HG03045 (cell line): Measurements from ENCODE around the gene KIAA1755.

ENCODE experiments used
- ATAC-seq: cut with Tn5 transposase; IDR thresholded peaks from one replicate; pipeline ENCODE4 v1.9.1; 2021; ENCODE audit warnings: mild to moderate bottlenecking, moderate library complexity; ENCODE audit not compliant: unreplicated experiment

The KIAA1755 gene

DNA sequence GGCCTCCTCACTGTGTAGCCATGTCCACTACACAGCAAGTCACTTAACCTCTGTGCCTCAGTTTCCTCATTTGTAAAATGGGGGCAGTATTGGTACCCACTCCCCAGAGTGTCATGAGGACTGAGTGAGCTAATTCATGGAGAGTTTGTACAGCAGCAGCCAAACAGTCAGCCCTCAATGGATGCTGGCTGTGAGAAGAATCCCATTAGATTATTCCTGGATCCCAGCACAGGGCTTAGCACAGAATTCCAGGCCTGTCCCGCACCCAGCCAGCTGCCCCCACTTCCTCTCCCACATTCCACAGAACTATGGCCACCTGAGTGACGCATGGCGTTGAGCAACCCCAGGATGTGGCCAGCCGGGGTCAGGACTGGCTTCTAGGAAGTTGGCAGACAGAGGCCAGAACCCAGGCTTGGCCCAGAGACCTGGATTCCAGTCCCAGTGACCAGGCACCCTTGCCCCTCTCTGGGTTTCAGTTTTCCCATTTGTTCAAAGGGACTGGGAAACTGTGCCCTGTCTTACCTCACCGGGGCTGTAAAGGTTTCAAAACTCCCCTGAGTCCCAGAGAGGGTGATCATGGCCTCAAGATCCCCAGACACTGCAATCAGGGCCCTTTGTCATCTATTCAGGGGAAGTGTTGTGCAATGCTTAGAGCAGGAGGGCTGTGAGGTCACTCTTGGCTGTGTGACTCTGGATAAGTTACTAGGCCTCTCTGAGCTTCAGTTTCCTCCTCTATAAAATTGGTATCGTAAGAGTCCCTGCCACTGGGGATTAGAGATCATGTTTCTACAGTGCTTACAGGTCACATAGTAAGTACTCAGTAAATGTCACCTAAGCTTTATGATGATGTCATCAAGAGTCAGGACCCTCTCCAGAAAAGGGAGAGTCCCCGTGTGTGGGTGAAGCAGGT, 92.4 kb downstream of the KIAA1755 start:
- no peak for ATAC-seq

- no peak for ATAC-seq
Measured at GRCh38 chr20:38167328-38167850, 93.1 kb downstream of the KIAA1755 start.

DNA sequence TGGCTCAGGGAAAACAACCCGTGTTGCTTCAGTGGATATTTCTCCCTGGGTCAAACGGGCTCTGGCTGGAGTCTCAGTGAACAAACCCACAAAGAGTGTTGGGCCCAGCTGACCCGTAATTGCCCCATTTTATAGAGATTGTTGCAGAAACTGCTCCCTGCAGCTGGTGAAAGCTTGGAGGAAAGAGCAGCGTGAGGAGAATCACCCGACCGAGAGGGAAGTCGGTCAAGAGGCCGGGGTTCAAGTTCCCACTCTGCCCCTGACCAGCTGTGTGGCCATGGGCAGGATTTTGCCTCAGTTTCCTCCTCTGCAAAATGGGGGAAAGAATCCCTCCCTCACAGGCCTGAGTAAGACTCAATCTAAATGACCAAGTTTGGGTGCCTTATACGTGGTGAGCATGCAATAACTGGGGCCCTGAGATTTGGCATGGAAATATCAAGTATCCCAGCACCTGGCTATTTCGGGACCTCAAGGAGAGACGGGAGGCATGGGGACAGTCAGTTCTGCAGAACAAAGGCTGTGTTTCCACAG, 93.8 kb downstream of the KIAA1755 start:
- ATAC-seq: no peak

DNA sequence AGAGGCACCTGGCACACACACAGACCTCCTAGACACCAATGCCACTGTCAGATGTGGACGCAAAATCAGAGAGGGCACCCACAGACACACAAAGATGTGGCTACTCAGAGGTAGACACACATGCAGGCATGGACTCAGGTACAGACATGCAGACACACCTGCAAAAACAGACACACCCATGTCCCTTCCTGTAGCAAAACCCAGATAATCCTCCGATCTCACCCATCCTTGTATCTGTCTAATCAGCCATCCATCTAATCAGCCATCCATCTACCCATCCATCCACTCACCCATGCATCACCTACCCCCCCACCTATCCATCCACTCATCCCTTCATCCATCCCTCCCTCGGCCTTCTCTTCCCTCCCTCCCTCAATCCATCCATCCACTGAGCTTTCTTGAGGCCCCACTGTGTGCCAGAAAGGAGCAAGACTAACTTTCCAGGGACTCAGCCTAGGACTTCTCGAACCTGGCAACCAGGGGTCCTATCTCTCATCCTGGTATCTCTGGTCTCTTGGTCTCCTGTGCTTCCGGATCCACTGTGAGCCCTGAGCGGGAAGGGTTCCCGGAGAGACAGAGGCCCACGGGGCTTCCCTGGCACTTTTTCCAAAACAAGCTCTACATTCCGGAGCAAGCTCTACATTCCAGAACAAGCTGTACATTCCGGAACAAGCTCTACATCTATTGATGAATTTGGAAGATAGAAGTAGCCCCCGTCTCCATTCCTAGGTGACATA, 94.4 kb downstream of the KIAA1755 start:
- no peak for ATAC-seq

DNA sequence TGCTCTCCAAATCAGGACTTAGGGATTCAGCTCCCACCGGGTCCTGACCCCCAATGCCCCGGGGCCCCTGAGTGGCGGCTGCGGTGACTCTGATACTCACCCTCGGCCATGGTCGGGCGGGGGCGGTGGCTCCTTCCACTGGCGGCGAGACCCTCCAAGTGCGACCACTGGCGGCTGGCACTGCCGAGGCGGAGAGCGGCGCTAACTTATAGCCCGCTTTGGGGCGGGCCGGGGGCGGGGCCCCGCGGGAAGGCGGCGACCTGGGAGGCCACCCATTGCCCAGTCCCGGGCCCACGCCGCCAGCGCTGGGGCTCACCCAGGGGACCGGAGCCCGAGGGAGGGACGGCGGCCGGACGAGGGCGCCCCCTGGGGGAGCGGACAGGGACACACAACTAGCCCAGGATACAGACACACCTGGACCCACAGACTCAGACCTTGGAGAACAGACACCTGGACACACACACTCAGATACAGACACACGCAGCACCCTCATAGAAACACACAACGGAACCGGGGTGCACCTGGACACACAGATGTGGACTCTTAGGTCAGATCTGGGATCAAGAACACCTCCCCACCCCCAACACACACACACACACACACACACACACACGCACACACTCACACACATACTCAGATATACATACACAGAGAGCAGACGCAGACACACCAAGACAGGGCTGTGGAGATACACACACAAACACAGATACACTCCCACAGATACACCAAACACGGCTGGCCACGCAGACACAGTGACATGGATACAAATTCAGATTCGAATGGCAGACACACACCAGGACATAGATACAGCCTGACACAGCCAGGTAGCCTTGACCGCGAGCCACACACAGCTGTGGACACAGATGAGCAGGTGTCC, 95.2 kb downstream of the KIAA1755 start, which contains the start of gene TGM2:
TSS of gene TGM2 (minus strand) at position 182 of the 877 bp plus-strand sequence. CDS start at position 110, 72 bp downstream.
- ATAC-seq: peak; percentile 66

DNA sequence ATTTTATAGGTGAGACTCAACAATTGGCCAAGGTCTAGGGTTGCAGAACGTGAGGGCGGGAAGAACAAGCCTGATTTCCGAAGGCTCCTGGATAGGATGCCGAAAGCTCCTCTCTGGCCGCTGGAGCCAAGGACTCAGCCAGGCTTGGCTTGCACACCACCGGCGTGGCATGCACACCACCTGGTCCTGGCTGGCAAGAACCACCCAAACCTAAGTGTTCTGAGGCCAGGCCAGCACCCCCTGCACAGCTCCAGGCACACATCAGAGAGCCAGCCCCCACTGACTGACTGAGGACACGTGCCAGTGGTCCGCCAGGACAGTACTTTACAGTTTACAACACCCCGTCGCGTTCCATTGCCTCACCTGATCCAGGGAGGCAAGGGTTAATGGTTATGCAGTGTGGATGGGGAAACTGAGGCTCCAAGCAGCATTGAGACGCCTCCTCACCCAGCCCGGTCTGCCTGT, 95.9 kb downstream of the KIAA1755 start:
- no peak for ATAC-seq

- ATAC-seq: no peak
Measured at GRCh38 chr20:38164069-38164468, 96.5 kb downstream of the KIAA1755 start.

DNA sequence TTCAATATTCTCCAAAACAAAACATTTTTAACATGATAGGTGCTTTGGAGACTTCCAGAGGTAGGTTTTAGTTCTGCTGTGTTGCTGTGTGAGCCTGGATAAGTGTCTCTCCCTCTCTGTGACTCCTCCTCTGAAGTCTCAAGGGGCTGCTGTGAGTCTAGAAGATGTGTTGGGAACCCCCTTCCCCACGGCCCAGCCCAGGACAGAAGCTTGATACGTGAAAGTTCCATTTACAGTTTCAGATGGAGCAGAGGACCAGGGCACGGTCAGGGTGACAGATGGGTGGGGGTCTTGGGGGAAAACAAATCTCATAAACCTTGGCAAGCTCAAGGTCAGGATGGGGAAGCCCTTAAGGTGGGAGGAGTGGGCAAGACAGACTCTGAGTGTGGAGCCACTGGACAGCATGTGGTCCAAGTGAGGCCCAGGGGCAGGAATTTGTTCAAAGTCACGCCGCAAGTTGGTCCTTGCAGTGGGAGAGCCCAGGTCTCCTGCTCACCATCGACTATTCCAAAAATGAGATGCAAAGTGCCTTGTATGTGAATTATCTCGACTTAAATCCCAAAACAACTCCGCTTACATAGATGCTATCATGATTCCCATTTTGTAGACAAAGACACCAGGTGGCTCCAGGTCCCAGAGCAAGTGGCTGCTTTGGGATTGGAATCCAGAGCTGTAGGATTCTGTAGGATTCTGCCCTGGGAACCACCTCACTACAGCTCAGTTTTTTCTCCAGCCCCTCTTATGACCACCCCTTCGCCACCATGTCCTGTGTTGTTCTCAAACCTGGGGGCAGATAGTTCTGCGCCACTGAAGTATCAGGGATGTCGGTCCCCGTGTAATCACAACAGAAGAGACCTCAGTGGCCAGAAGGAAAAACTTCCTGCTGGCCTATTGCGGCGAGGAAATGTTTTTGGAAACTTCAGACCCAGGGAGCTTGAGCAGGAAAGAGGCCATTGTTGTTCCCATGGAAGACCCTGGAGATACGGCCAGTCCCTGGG, 97.4 kb downstream of the KIAA1755 start:
- no peak for ATAC-seq

DNA sequence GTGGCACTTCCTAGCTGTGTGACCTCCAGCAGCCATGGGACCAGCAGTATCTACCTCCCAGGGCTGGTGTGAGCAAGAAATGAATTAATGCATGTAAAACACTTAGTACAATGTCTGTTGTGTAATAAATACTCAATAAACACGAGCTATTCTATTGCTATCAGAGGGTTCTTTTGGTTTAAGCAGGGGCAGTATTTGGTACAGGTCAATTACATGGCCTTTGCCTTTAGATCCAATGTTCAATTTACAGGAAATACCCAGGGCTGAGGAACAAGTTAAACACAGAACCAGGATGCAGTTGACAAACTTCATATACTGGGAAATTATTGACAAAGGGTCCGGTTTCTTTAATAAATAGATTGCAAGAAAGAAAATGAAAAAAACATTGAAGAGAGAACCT, 98.4 kb downstream of the KIAA1755 start:
- ATAC-seq: no peak

DNA sequence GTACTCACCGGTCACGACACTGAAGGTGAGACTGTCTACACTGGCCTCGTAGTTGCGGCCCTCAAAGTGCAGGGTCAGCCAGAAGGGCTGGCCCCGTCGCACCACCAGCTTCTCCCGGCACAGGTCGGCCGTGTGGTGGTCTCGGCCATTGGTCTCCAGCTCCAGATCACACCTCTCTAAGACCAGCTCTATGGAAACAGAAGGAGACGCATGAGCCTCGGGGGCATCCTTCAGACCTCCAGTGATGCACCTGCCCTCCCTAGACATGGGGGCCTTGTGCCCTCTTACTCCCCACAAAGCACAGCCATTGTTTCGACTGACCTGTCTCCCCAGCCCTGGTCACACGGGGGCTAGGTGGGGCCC, 99.1 kb downstream of the KIAA1755 start:
- no peak for ATAC-seq
